ENCODE measurements around the gene MYO16.

The MYO16 gene

DNA sequence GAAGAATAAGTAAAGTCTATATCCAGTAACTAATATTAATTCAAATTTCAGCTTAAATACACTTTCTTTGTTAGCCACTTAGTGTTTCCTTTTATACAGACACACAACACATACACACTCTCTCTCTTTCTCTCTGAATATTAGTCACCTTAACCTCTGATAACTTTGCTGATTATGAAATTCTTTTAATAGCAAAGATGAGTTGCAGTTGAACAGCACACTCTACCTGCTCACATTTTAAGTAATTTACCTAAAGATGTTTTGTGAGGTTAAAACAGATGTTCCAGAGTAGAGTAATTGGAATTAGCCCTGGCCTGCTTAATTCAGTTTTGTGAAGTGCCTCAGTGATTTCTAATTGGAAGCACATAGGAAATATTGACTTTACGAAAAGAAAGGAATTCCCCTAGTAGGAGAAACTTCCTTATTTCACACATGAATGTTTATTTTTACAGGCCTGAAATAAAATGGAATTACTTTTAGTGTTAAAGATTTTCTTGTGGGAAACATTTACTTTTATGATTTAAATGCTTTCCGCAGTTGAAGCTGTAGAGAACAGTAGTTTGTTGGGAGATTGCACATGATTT, 184.3 kb downstream of the MYO16 start:
- DNase-seq, result no peak

DNA sequence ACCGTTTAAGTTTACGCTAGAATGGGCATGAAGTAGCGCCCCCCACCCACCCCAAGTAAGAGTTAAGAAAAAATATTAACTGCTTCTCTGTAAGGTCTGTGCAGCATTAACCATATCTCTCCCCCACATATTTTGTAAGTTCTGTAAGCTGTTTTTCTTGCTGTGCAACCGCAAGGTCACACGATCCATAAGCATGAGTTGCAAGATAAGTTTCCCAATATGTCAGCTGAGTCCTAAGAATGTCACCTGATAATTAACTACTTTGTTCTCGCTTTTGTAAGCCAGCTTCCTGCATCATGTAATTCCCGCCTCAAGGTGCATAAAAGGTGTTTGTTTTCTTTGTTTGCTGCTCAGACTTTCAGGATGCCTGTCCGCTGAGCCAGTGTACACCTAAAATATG, 187.0 kb downstream of the MYO16 start:
- no peak for DNase-seq

DNA sequence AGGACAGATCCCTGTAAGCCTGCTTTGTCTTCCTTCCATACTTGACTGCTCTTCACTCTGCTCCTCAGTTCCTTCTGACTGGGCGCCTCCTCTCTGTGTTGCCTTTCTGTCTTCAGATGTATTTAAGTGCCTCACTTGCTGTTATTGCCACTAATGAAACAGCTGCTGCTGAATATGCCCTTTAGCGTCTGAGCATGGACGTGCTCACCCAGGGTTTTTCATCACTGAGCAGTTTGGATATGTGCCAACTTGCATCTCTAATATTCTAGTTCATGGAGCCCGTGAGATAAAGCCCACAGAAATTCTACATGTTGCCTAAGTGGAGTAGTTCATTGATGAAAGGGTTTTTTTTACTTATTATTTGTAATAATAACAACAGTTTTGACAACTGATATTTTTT, 198.2 kb downstream of the MYO16 start:
- DNase-seq, result no peak

DNA sequence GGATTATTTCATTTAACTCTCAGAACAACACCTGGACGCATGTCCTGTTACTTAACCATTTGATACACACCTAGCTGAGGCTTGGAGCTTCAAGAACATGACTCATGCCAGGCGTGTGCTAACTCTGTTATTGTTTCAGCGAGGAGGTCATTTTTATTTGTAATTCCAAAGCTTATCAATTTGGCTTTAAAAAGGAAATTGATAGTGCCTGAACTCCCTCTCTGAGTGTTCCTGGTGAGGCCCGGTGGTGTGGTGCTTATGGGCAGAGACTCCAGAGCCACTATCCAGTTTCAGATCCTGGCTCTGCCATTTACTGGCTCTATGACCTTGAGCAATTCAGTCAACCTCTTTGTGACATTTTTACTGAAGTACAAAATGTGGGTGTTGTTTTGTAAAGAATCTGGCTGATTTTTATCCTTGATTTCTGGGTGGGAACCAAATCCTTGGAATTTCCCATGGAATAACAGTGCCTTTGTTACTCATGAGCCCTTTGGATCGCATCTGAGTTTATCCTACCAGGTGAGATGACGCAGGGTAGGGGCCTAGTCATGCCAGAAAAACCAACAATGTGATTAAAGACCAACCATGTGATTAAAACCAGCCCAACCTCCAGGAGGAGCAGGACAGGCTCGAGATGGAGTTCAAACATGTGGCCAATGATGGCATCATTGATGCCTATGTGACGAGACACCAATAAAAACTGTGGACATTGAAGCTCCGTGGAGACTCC, 198.8 kb downstream of the MYO16 start:
- no peak for DNase-seq

DNA sequence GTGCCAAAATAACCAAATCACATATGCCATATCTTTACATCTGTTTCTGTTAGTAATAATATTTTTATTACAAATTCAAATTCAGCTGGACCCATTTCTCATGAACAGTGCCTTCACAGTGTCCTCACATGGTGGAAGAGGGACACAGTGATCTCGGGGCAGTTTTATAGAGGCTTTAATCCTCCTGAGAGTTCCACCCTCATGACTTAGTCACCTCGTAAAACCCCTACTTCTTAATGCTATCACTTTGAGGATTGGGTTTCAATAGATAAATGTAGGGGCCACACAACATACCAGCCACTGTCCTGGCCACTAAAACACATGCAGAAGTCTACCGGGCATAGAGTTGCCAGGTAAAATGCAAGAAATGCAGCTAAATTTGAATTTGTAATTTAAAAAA, 201.5 kb downstream of the MYO16 start:
- DNase-seq, result no peak

DNA sequence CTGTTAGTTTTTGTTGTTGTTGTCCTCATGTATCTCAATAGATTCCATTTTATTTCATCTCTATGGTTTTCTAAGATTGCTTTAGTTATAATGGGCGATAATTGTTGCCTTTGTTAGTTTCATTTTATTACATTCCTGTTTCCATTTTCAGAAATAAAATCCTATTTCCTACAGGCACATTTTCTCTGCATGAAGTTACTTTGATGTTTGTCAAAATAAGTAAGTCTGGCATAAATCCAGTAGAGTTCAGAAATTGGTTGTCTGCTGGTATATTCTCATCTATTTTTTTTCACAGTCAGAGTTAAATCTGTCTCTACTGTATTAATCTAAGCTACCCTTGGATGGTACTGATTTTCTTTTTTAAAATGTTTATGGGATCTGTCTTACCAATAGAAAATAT, 204.1 kb downstream of the MYO16 start:
- DNase-seq, result no peak

DNA sequence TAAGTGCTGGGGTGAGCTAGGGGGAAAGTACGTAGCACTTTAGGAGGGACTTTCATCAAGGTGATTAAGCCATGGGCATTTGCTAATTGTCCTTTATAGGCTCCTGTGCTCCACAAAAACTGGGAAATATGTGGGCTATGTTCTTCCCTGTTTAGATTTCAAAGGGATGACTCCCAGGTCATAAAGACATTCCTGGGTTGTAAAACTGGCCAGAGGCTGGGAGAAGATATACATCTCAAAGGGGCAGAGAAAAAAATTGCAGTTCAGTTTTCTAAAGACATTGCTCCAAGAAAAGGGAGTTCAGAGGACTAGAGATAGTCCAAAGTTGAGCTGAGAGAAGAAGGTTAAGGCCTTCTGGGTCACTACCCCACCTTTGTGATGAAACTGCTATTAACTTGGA, 204.8 kb downstream of the MYO16 start:
- DNase-seq, result no peak

DNA sequence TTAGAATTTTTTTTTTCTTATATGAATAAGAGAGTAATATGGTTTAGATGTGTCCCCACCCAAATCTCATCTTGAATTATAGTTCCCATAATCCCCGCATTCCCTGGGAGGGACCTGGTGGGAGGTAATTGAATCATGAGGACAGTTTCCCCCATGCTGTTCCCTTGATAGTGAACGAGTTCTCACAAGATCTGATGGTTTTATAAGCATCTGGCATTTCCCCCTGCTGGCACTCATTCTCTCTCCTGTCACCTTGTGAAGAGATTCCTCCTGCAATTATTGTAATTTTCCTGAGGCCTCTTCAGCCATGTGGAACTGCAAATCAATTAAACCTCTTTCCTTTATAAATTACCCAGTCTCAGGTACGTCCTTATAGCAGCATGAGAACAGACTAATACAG, 205.7 kb downstream of the MYO16 start:
- DNase-seq, result no peak

DNA sequence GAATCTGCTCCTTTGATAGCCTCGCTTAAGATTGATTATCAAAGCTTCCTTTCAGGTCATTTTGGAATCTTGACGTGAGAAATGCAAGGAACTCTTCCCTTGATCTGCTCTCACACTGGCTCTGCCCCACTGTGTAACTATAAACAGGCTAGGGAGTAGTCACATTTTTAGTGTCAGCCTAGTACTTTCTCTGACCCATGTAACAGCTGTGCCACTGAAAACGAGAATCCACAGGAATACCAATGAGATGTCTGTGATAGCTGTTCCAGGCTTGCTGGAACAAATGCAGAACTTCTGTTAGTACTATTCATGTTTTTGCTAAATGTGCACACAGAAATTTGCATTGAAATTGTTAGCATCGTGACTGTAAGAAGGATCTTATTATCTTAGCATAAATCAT, 221.3 kb downstream of the MYO16 start:
- no peak for DNase-seq

DNA sequence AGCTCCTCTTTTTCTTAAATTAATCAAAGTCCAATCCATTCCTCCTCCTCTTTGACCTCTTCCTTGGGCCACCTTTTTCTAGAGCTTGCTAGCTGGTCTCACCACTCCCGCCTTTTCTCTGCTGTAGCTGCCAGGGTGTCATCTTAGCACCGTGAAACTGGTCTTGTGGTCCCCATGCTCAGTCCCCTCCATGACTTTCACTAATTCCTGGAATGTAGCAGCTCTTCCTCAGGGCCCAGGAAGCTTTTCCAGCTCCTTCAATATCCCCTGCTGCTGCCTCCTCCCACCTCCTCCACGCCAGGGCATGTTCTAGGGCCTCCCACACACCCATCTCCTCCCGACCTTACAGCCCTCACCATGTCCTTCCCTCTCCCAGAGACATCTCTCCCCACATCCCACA, 222.2 kb downstream of the MYO16 start:
- no peak for DNase-seq

DNA sequence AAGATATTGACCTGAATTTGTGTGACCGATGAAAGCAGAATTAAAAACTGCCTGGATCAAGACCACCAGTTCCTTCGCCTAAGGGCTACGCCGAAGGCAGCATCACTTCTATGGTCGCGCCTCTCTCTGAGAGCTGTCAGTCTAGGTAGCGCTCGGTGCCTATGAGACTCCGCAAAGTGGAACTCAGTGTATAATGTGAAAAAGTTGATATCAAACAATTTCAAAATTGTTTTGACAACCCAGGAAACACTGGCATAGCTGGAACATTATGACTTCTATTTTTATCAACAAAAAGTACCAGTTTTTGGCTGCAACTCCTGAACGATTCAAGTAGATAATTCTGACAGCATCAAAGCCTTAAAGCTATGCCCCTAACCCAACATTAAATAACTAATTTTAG, 223.6 kb downstream of the MYO16 start:
- no peak for DNase-seq

DNA sequence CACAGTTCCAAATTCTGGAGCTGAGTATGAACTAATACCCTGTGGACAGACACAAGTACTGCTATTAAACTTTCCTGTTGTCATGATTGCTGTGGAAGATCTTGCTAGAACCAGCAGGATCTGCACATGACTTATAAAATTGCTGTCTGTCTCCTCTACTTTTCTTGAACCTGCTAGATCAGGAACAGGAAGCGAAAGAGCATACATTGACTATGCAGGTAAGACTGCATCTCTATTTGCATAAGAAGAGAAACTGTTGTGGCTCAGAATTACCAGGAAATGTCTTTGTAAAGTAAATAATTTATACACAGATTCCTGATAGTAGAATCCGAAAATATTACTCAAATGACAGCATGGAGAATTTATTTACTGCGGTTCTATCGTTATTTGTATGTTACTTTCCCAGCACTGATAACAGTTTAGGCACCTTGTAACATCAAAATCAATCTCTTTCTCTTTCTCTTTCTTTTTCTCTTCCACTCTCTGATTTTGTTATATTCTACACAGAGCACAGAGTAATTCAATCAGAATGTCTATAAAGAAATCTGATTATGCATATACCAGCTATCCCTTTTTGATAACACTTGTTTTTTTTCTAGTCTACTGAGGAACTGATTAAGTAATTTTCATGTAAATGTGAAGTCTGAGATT, 226.5 kb downstream of the MYO16 start:
- DNase-seq, result no peak

DNA sequence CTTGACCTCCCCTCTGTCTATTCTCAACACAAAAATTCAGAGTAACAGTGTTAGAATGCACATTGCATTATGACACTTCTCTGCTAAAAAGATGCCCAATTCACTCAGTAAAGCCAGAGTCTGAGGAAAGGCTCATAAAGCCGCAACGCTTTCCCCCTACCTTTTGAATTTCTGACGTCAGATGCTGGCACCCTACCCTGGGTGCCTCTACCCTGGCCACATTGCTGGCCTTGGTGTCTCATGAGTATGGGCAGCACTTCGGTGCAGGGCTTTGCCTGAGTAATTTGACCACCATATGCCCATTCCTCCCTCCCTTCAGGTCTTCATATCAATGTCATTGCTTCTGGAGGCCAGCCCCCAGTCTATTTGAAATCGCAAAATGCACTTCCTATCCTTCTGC, 229.3 kb downstream of the MYO16 start:
- no peak for DNase-seq

DNA sequence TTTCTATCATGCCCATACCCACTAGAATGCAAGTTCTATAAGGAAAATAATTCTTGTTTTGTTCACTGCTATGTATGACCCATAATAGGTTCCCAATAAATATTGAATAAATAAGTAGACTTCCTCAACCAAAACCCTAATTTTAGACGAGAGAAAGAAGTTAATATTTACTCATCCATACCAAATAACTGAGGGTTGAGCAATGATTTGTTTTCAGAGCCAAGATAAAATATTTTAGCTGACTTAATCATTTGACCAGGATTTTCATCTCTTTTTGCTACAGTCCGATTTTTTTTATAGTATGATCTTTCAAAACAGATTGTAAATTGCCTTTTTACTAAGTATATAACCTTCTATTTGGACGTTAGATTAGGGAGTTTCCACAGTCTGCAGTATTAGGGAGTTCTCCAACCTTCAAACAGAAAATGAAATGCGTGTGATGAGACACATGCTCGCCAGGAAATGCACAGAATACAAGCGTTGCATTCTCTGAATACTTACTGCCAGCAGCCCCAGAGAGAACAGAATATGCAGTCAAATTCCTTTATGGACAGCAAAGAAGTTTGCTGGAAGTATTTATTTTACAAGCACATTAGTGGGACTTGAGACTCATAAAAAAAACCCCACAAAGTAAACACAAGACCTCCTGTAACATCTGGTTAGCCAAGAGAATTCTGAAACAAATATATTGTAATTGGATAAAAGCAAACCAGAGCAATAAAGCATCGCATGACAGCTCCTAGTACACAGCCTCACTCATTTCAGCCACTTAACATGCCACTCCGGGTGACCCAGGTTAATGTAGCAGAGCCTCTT, 230.0 kb downstream of the MYO16 start:
- no peak for DNase-seq

DNA sequence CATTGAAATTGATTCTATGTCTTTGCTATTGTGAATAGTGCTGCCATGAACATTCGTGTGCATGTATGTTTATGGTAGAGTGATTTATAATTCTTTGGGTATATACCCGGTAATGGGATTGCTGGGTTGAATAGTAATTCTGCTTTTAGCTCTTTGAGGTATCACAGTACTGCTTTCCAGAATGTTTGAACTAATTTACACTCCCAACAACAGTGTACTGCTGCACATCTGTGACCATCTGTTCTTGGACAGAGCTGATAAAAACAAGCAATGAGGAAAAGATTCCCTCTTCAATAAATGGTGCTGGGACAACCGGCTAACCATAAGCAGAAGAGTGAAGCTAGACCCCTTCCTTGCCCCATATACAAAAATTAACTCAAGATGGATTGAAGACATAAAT, 231.0 kb downstream of the MYO16 start:
- DNase-seq, result no peak

DNA sequence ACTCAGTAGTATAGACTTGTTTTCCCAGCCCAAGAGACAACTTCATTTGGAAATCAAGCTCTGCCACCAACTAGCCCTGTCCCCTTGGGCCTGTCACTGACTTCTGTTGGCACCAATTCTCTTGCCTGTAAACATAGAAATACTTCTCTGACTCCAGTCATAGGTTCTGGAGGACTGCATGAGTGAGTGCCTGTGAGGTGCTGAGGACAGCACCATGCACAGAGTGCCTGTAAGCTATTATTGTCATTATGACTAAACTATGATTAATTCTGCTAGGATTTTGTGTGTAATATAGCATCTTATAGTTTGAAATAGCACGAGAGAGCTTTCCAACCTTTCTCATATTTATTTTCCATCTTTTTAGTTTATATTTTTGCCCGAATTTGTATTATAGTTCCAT, 247.9 kb downstream of the MYO16 start:
- no peak for DNase-seq

DNA sequence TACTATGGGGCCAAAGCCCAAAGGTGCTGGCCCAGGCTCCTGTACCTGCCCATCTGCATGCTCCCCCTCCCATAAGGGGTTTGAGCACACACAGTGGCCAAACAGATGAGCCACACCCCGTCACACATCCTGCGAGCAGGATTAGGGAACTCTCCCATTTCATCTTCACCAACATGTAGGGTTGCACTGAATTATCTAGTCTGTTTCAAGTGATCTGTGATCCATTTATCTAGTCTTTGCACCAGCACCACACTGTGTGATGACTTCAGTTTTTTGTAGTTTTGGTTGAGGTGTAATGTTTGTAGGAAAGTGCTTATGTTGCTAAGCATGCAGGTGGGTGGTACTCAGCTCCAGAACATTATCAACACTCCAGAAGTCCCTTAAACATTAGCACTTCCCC, 249.3 kb downstream of the MYO16 start:
- DNase-seq, result no peak

DNA sequence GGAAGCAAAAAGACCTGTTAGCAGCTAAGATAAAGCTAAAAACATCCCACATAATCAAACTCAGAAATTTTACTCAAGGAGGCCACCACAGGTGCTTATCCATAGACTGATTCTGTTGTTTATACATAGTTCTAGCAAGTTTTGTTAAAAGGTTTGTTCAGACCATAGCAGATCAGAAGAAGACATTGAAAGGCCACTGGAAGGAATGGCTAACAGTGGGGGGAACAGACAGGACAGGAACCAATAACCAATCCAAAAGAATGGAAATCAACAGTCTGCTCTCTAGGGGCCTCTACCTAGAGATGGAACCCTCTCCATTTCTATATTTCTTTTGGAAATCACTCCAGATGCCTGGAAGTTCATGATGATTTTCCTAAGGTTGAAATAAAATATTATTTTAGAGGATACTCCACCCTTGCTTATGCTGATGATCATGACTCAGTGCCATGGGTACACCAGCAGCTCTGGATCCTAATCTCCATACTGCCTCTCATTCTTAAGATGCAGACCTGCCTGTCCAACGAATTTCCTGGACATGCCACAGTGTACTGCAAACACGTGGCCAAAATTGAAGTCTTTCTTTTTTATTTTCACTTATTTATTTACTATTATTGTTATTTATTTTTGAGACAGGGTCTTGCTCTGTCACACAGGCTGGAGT, 260.0 kb downstream of the MYO16 start:
- no peak for DNase-seq

DNA sequence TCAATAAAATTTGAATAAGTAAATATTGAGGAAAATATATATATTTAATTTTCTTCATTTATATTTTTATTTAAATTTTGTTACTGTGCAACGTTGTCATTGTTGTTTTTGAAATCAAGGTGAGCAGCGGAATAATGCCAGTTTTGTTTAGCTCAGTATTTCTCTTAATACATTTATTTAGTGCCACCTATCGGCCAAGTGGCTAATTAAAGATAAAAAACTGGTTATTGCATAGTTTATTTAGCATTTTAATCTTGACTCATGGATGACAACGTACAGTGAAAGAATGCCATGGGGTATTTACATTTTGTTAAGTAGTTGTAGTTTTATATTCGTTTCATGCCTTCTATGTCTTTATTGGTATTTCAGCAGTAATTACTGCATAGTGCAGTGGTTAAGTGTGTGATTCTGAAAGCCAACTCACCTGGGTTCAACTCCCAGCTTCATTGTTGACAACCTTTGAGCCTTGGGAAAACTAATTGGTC, 265.9 kb downstream of the MYO16 start:
- DNase-seq, result no peak

DNA sequence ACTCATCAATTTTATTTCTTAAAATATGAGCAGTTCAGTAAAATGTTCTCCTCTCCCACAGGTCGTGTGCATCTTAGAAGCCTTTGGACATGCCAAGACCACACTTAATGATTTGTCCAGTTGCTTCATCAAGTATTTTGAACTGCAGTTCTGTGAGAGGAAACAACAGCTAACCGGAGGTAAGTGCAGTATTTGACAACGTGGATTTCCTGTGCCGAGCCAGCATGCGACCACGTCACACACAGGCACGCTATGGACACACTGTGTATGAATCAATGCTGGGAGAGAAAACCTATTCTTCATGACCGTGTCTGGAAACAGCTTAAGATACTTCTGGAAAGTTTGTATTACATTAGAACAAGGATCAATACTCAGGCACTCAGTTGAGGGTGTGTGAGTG, 268.5 kb downstream of the MYO16 start:
- DNase-seq, result no peak

DNA sequence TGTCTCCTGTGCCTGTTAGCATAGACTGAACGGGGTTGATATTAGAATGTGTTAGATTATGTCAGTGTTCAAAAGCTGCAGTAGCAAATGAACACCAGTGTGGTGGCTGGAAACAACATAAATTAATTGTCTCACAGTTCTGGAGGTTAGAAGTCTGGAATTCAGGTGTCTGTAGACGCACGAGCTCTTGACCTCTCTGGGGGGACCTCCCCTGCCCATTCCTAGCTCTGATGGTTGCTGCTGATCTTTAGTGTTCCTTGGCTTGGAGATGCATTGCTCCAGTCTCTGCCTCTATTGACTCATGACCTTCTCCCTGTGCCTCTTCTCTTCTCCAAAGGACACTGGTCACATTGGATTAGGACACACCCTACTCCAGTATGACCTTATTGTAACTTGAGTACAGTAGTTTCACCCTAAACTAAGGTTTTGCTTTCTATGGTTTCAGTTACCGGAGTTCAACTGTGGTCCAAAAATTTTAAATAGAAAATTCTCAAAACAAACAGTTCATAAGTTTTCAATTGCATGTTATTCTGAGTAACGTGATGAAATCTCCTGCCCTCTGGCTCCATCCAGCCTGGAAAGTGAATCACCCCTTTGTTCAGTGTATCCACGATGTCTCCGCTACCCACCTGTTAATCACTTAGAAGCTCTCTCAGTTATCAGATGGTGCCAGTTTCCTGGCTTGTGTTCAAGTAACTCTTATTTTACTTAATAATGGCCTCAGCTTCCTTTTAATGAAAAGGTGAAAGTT, 273.2 kb downstream of the MYO16 start:
- DNase-seq, result no peak

DNA sequence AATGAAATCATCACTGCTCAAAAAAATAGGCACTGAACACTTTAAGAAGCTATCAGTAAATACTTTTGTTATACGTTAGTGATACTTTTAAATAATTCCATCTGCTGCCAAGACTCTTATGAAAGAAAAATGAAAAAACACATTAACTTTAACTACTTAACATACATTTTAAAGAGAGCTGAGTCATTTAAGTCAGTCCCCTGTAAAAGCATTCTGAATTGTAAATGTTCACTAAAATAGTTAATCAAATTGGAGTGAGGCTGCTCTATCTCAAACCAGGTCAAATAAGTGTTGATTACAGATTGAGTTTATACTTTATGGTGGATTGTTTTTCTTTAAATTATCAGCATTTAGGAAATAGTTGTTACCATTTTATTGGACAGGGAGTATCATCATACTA, 274.2 kb downstream of the MYO16 start:
- DNase-seq, result no peak

Data from GOT3 (cell line).